DND-41 (cell line): Measurements from ENCODE around the gene DNAH1.

ENCODE experiments used
- CTCF ChIP-seq: IDR thresholded peaks from 2 replicates; pipeline ENCODE4 v1.5.1; 2012; ENCODE audit warnings: borderline replicate concordance, low read length, moderate library complexity, mild to moderate bottlenecking; ENCODE audit not compliant: poor library complexity, severe bottlenecking; ENCODE audit errors: extremely low read depth
- EZH2 ChIP-seq: IDR thresholded peaks from 3 replicates; pipeline ENCODE4 v1.6.1; 2012; ENCODE audit warnings: borderline replicate concordance, low read depth, mild to moderate bottlenecking, moderate library complexity, low read length, inconsistent platforms; ENCODE audit not compliant: severe bottlenecking

GRCh38 chr3:52277071-52277964, 38.8 kb upstream of the DNAH1 start:
- TF ChIP-seq CTCF (no peak), EZH2 (no peak)
